ENCODE data around the gene SLC16A12. TPM values are rescaled to one million over a fixed set of nuclear protein-coding genes. Genes with fewer than 3 reads are reported as not detected.

SLC16A12 gene
- total RNA-seq, 1 experiment from 2014 or later = 10.9 TPM

- TF ChIP-seq ZNF512 (CRISPR knock-in tag; IDR thresholded peaks at IDR 0.05; ENCODE audit: borderline replicate concordance) = no peak
- TF ChIP-seq RELA (CRISPR knock-in tag; IDR thresholded peaks at IDR 0.05; ENCODE audit: borderline replicate concordance) = no peak
- no peak for TF ChIP-seq ATF2 (CRISPR knock-in tag; IDR thresholded peaks at IDR 0.05; ENCODE audit: borderline replicate concordance, low read depth)
- no peak for TF ChIP-seq ZNF138 (CRISPR knock-in tag; conservative IDR thresholded peaks at IDR 0.05)
- TF ChIP-seq E2F1 (CRISPR knock-in tag; IDR thresholded peaks at IDR 0.05) = no peak
These were observed 110.4 kb downstream of the SLC16A12 start (continued) for GRCh38 chr10:89425000-89425399.

- H3K27ac Mint-ChIP-seq = no peak overlapping the region
- H3K9me3 Mint-ChIP-seq = no peaks in the 10 kb centered on the region
- no peak overlapping the region for H3K4me3 Mint-ChIP-seq
- CTCF ChIA-PET = no interaction called here
- DNase-seq (ENCODE audit: low spot score) = no peak
- no peak for TF ChIP-seq NR1H2 (CRISPR knock-in tag; IDR thresholded peaks at IDR 0.05)
- TF ChIP-seq CDX4 (CRISPR knock-in tag; IDR thresholded peaks at IDR 0.05; ENCODE audit: borderline replicate concordance) = no peak
- TF ChIP-seq RELA (CRISPR knock-in tag; IDR thresholded peaks at IDR 0.05; ENCODE audit: borderline replicate concordance) = no peak
- TF ChIP-seq ZBTB21 (CRISPR knock-in tag; IDR thresholded peaks at IDR 0.05; ENCODE audit: borderline replicate concordance) = no peak
- TF ChIP-seq HMGA2 (CRISPR knock-in tag; IDR thresholded peaks at IDR 0.05) = no peak
- TF ChIP-seq ZSCAN18 (CRISPR knock-in tag; IDR thresholded peaks at IDR 0.05) = no peak
- TF ChIP-seq SOX15 (CRISPR knock-in tag; IDR thresholded peaks at IDR 0.05) = no peak
- no peak for TF ChIP-seq TCF7 (CRISPR knock-in tag; IDR thresholded peaks at IDR 0.05; ENCODE audit: low read depth)
- no peak for TF ChIP-seq ZNF263 (CRISPR knock-in tag; IDR thresholded peaks at IDR 0.05; ENCODE audit: low read depth)
- TF ChIP-seq ZNF317 (CRISPR knock-in tag; IDR thresholded peaks at IDR 0.05; ENCODE audit: borderline replicate concordance, low read depth) = no peak
- no peak for TF ChIP-seq JUN (CRISPR knock-in tag; IDR thresholded peaks at IDR 0.05)
- no peak for TF ChIP-seq E2F1 (CRISPR knock-in tag; IDR thresholded peaks at IDR 0.05)
- no peak for TF ChIP-seq ZNF423 (CRISPR knock-in tag; IDR thresholded peaks at IDR 0.05)
- TF ChIP-seq KAT7 (CRISPR knock-in tag; IDR thresholded peaks at IDR 0.05; ENCODE audit: borderline replicate concordance) = no peak
- no peak for TF ChIP-seq NFE2L1 (CRISPR knock-in tag; IDR thresholded peaks at IDR 0.05)
- TF ChIP-seq ZNF232 (CRISPR knock-in tag; IDR thresholded peaks at IDR 0.05) = no peak
- TF ChIP-seq ZNF281 (CRISPR knock-in tag; IDR thresholded peaks at IDR 0.05) = no peak
- TF ChIP-seq SMAD3 (CRISPR knock-in tag; IDR thresholded peaks at IDR 0.05; ENCODE audit: borderline replicate concordance) = no peak
- ATAC-seq = no peak
- H3K4me1 Mint-ChIP-seq = peaks cover 21% of the 10 kb centered on the region
- H3K27me3 Mint-ChIP-seq (ENCODE audit: low read depth) = peaks cover 6% of the 10 kb centered on the region
- POLR2A ChIA-PET = interaction anchor here (0.6 kb wide), 1 partner anchor 176 kb away, joined by 3 read pairs; no protein-coding TSS in a partner anchor
- H3K36me3 Mint-ChIP-seq = no peaks in the 10 kb centered on the region
These were observed 114.3 kb downstream of the SLC16A12 start for GRCh38 chr10:89421018-89421476.
